ENCODE data around the gene NAT16.

The NAT16 gene

GRCh38 chr7:101170617-101171441 is 9.3 kb downstream of the NAT16 start:
- no peak for DNase-seq (ENCODE audit: low read depth)

DNA sequence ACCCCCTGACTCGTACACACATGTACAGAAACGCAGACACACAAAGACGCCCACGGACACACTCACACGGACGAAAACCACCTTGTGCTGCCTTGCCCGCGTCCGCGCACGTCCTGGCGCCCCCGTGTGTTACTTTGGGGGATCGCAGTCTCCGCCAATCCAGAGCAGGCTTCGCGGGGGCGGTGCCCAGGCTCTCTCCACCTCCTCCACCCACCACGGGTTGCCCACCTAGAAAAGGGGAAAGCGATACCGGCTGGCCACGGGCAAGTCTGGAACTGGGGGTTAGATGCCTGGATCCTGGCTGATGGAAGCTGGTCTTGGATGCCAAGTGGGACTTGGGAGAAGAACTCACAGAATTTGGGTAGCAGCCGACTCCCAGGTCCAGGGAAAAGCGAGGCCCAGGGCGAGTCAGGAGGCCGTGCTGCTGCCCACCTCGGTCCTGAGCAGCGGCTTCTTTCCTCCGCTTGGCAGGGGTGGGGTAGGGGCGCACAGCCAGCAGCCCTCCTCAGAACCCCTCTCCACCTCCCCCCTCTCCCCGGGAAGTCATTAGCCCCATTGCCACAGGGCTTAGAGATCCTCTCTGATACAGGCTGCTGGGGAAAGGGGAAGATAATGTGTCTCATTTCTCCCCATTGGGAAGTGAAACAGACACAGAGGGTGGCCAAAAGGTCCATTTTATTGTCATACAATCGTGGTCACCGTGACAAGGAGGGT is 10.1 kb downstream of the NAT16 start:
- DNase-seq (ENCODE audit: low read depth) = peak; percentile 64

DNA sequence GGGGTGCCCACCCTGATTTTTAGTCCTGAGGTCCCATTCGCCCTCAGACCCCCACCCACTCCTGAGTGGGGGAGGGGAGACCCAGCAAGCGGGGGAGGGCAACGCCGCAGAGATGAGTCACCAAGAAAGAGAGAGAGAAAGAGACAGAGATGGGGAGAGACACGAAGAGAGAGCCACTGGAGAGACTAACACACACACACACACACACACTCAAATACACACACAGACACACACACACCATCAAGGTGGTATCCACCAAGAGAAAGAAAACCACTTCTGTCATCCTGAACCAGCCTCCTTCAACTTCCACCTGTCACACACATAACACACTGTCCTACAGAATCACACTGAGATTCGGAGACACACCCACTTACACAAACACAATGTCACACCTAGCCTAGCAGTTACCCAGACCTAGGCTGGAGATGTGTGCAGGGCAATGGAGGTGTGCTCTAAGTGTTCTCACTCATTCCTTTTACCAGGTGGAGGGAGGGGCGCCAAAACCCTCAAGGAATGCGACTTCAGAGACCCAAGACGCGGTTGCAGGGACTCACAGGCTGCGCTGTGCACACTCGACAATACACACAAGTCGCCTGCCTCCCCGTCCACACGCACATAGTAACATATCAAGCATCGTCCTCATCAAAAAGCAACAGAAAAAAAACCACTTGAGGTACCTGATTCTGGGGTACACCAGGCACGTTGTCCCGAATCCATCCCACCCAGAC is 10.8 kb downstream of the NAT16 start:
- no peak for DNase-seq (ENCODE audit: low read depth)

GRCh38 chr7:101168412-101169049 is 11.6 kb downstream of the NAT16 start:
- DNase-seq (ENCODE audit: low read depth) = no peak

DNA sequence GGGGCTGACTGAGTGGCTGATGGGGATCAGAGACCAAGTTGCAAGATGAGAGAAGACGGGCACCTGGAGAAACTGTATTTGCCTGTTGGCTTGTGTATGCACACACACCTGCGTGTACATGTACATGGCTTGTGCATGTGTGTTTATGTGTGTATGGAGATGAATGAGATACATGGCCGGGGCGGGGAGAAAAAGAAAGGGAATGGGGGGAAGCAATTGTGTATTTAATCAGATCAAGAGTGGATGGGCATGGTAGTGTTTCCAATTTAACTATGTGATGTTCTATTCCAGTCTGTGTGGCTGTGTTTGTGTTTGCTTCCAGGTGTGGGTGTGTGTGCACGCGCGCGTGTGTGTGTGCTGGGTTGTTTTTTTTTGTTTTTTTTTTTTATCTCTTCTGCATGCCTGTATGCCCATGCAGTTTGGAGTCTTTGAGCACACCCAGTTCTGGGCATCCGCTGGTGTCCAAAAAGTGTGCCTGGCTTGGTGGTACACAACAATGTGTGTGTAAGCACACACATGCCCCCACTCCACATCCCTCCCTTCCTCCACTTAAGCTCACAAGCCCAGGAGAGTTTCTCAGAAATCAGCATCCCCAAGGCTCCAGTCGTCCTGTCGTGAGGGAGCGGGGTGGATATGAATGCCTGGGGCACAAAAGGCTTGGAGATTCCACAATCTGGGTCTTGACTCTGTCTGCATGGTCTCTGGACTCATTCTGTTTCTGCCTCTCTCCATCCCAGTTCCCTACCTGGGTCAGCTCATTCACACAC is 12.3 kb downstream of the NAT16 start:
- DNase-seq (ENCODE audit: low read depth) = no peak

GRCh38 chr7:101166909-101167644 is 13.0 kb downstream of the NAT16 start:
- no peak for DNase-seq (ENCODE audit: low read depth)

DNA sequence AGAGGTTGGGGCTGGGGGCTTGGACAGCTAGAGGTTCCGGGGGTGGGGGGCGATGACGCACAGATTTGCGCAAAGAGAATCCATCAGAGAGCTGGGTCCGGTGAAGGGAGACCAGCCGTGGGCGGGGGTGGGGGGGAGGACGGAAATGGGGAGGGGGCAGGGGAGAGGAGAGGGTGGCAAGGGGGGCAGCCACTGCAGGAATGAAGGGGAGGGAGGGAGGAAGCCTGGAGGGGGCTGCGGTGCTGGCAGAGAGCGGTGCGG is 13.5 kb downstream of the NAT16 start:
- DNase-seq (ENCODE audit: low read depth) = no peak

DNA sequence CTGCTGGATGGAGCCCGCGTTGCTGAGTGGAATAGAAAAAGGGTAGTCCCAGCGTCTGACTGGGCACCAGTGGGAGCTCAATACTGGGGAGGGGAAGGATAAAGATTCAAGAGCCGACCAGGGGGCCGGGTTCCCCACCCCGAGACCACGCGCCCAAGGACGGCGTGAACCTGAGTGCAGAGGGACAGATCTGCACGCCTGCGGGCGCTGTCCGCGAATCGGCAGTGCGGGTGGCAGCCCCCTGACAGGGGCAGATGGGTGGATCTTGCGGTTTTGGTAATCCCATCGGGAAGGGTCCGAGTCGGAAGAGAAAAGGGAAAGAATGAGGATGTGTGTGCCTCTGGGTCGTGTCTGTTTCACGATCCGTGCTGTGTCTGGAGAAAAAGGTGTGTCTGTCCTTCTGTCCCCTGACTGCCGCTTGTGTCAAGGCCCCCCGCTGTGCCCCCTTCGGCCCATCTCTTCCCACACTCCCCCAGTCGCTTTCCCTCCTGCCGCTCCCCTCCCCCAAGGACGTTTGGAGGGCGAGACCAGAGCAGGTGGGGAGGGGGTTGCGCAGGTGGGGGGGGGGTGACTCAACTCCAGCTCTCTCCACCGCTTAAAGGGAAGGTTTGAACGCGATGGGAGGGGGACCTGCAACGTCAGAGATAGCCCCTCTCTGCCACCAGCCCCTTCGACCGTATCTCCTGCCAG is 14.0 kb downstream of the NAT16 start:
- no peak for DNase-seq (ENCODE audit: low read depth)

GRCh38 chr7:101165075-101165957 is 14.8 kb downstream of the NAT16 start, which contains the start of gene VGF:
VGF (minus strand) TSS chr7:101165569; CDS start chr7:101164843, 726 bp downstream.
- DNase-seq (ENCODE audit: low read depth) = peak; percentile 87

GRCh38 chr7:101164071-101164840 is 15.8 kb downstream of the NAT16 start:
- DNase-seq (ENCODE audit: low read depth) = no peak

GRCh38 chr7:101163279-101164070 is 16.6 kb downstream of the NAT16 start:
- DNase-seq (ENCODE audit: low read depth) = no peak

GRCh38 chr7:101162551-101163278 is 17.4 kb downstream of the NAT16 start:
- no peak for DNase-seq (ENCODE audit: low read depth)

GRCh38 chr7:101161692-101162471 is 18.2 kb downstream of the NAT16 start:
- DNase-seq (ENCODE audit: low read depth) = no peak

DNA sequence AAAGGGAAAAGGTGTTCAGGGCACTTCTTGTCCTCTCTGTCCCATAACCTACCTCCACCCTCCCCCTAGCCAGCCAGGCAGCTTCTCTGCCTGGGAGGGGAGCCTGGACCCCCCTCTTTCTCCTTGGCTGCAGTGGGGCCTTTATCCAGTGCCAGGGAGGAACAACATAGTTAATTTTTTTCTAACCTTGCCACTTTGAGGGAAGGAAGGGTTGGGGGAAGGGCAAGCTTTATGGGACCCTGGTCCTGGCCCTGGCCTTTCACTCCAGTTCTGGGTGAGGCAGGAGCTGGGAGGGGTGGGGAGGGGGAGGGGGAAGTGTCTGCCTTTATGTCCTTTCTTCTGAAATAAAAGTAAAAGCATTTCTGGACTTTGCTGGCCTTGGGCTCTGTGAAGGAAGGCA is 19.2 kb downstream of the NAT16 start:
- no peak for DNase-seq (ENCODE audit: low read depth)

DNA sequence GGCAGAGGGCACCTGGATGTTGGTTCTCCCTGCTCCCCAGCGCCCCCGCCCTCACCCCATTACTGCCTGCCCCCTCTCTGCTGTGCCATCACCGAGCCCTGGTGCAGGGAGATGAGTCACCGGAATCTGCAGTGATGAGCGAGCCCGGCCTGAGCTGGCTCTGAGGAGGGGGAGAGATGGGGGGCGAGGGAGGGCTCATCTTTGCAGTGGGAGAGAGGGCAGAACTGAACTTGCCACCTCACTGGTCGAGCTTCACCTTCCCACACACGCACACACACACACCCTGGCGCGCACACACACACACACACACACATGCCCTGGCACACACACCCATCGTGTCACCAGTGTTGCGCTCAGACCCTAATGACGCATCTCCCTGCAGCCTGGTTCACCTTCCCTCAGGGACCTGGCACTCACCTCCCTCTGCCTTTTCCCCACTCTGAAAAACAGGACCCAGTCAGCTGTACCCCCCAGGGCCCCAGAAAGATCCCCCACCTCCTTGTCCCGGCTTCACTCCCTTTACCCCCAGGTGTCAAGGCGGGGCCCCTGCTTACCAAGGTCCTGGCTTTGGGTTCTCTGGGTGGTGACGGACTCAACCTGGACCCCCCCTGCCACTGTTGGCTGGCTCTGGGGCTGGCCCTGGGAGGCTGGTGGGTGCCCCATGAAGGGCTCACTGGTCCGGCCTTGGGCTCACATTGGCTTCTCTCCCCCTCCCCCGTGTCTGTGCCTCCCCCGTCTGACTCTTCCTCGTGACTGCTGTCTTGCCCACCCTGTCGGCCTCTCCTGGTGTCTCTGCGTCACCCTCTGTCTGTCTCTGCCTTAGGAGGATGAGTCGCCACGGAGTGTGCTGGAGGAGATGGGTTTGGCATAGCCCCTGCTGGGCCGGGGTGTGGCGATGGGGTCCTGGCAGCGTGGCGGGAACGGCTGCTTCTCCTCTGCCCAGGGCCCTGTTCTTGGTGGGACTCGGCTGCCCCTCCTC is 20.1 kb downstream of the NAT16 start:
- no peak for DNase-seq (ENCODE audit: low read depth)

All from T follicular helper cell (primary cell).